ENCODE results near the gene ZNF292. TPM values are rescaled to one million over a fixed set of nuclear protein-coding genes. Genes with fewer than 3 reads are reported as not detected.
"Not testable (repeated sequence)": the region's sequence is repeated elsewhere in the genome, so short reads cannot be mapped to it uniquely, and the experiment has no call there.

Gene ZNF292
- total RNA-seq, 2 donors from 2014 or later = 19.0 to 19.7 TPM

DNA sequence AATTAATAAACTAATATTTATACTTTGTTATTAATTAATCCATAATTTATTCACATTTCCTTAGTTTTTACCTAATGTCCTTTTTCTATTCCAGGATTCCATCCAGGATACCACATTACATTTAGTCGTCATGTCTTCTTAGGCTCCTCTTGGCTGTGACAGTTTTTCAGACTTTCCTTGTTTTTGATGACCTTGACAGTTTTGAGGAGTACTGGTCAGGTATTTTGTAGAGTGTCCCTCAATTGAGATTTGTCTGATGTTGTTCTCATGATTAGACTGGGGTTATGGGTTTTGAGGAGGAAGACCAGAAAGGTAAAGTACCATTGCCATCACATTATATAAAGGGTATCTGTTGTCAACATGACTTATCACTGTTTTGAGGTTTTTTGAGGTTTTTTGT lies 67.3 kb downstream of the ZNF292 start:
- TF ChIP-seq, protein P1, sequence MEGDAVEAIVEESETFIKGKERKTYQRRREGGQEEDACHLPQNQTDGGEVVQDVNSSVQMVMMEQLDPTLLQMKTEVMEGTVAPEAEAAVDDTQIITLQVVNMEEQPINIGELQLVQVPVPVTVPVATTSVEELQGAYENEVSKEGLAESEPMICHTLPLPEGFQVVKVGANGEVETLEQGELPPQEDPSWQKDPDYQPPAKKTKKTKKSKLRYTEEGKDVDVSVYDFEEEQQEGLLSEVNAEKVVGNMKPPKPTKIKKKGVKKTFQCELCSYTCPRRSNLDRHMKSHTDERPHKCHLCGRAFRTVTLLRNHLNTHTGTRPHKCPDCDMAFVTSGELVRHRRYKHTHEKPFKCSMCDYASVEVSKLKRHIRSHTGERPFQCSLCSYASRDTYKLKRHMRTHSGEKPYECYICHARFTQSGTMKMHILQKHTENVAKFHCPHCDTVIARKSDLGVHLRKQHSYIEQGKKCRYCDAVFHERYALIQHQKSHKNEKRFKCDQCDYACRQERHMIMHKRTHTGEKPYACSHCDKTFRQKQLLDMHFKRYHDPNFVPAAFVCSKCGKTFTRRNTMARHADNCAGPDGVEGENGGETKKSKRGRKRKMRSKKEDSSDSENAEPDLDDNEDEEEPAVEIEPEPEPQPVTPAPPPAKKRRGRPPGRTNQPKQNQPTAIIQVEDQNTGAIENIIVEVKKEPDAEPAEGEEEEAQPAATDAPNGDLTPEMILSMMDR (IDR thresholded peaks at IDR 0.05) = no peak
- no peak for DNase-seq (ENCODE audit: low spot score)
- H3K27ac ChIP-seq = no peak overlapping the region
- H3K4me3 ChIP-seq = no peak overlapping the region
- H3K9me3 ChIP-seq = no peaks in the 10 kb centered on the region
- H3K36me3 ChIP-seq = peaks cover 27% of the 10 kb centered on the region
- no peaks in the 10 kb centered on the region for H3K4me1 ChIP-seq
- H3K27me3 ChIP-seq = no peaks in the 10 kb centered on the region

DNA sequence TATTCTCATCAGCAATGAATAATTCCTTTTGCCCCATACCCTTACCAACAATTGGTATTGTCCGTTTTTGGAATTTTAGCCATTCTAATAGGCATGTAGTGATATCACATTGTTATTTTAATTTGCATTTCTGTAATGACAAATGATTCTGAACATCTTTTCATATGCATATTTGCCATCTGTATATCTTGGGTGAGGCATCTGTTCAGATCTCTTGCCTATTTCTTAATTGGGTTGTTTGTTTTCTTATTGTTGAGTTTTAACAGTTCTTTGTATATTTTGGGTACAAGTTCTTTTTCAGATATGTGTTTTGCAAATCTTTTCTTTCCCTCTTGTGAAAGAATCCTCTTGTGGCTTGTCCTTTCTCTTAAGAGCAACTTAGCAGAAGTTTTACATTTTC lies 69.6 kb downstream of the ZNF292 start:
- H3K36me3 ChIP-seq = peaks cover 24% of the 10 kb centered on the region
- TF ChIP-seq, protein P1 (IDR thresholded peaks at IDR 0.05) = no peak
- no peaks in the 10 kb centered on the region for H3K27me3 ChIP-seq
- H3K4me3 ChIP-seq = no peak overlapping the region
- no peaks in the 10 kb centered on the region for H3K9me3 ChIP-seq
- H3K4me1 ChIP-seq = no peaks in the 10 kb centered on the region
- H3K27ac ChIP-seq = no peak overlapping the region
- DNase-seq (ENCODE audit: low spot score) = no peak

DNA sequence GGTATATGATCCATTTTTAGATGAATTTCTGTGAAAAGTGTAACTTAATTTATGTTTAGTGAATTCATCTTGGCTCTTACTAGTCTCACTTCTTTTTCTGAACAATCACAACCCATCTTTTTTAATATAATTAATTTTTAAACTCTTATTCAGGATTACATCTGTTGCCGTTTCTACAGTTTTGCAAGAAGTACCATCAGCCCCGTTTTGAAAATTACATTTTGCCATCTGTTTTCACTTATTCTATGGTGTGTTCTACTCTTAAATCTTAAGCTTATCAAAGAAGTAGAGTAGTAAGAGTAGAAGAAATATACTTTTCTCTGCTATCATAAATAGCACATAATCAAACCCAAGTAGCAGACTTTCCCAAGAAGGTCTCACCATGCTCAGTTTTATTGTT lies 70.1 kb downstream of the ZNF292 start:
- Histone ChIP-seq H3K9me3 (no peaks in the 10 kb centered on the region), H3K27ac (no peak overlapping the region), H3K27me3 (no peaks in the 10 kb centered on the region), H3K4me3 (no peak overlapping the region), H3K4me1 (no peaks in the 10 kb centered on the region), H3K36me3 (peaks cover 24% of the 10 kb centered on the region)
- TF ChIP-seq, protein P1 (IDR thresholded peaks at IDR 0.05) = no peak
- no peak for DNase-seq (ENCODE audit: low spot score)

DNA sequence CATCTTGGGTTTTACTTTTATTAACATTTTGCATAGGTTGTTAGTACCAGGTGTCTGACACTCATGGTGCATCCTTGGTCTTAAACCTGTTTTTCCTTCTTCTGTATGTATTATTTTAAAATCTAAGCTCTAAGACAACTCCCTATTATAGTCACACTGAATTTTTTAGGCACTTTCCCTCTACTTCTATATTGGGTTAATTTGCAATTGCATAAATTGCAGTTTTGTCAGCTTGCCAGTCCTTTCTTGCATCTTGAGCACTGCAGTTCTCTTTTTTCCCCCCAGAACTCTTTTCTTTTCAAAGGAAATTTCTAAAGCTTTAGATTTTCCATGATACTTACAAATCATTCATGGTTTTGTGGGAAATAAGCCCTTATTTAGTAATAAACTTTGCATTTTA lies 70.6 kb downstream of the ZNF292 start:
- H3K27me3 ChIP-seq = no peaks in the 10 kb centered on the region
- H3K36me3 ChIP-seq = peaks cover 24% of the 10 kb centered on the region
- H3K9me3 ChIP-seq = no peaks in the 10 kb centered on the region
- H3K27ac ChIP-seq = no peak overlapping the region
- TF ChIP-seq, protein P1 (IDR thresholded peaks at IDR 0.05) = no peak
- no peak for DNase-seq (ENCODE audit: low spot score)
- H3K4me1 ChIP-seq = no peaks in the 10 kb centered on the region
- H3K4me3 ChIP-seq = no peak overlapping the region

DNA sequence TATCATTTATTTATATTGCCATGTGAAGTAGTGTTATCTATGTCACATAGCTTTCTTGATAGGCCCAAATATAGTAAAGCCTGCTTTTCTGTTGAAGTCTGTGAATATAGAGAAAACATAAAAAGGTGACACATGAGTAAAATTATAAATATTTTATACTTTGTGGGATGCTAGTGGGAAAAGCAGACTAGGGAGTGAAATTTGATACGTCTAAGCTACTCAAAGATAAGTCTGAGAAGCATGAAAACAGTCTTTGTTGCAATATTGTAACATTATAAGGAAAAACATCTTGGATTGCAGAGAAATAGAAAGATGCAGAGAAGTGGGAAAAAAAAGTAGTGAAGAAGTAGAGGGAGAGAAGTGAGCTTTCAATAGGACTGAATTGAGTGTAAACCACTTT lies 75.4 kb downstream of the ZNF292 start:
- no peak overlapping the region for H3K4me3 ChIP-seq
- DNase-seq (ENCODE audit: low spot score) = no peak
- no peak overlapping the region for H3K27ac ChIP-seq
- H3K4me1 ChIP-seq = no peaks in the 10 kb centered on the region
- no peaks in the 10 kb centered on the region for H3K9me3 ChIP-seq
- TF ChIP-seq, protein P1 (IDR thresholded peaks at IDR 0.05) = no peak
- H3K27me3 ChIP-seq = no peaks in the 10 kb centered on the region
- no peaks in the 10 kb centered on the region for H3K36me3 ChIP-seq

DNA sequence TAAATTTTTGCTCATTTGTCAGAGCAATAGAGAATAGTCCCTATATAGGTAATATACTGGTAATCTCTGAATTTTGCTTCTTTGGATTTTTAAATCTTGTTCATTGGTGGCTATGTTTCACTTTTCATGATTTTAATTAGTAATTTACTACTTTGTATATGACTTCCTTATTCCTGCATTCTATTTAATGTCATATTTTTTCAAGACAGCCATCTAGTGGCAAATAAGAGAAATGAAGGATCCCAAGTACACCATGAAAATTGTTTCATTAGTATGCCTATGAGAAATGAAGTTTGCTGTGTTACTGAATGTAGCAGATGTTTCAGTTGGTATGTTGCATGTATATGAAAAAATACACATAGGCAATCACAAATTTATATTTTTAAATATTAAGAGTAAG lies 82.4 kb downstream of the ZNF292 start:
- TF ChIP-seq, protein P1 (IDR thresholded peaks at IDR 0.05) = peak; percentile 65 to 74

DNA sequence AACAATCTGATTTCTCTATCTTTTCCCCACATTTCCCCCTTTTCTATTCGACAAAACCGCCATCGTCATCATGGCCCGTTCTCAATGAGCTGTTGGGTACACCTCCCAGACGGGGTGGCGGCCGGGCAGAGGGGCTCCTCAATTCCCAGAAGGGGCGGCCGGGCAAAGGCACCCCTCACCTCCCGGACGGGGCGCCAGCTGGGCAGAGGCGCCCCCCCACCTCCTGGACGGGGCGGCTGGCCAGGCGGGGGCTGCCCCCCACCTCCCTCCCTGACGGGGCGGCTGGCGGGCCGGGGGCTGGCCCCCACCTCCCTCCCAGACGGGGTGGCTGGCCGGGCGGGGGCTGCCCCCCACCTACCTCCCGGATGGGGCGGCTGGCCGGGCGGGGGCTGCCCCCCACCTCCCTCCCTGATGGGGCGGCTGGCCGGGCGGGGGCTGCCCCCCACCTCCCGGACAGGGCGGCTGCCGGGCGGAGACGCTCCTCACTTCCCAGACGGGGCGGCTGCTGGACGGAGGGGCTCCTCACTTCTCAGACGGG lies 83.8 kb downstream of the ZNF292 start:
- not testable (repeated sequence) for H3K4me3 ChIP-seq; H3K27ac ChIP-seq; DNase-seq (ENCODE audit: low spot score); H3K4me1 ChIP-seq; H3K27me3 ChIP-seq; H3K9me3 ChIP-seq
- peaks cover 15% of the 10 kb centered on the region for H3K36me3 ChIP-seq

More for the DNA sequence above, 82.4 kb downstream of the ZNF292 start:
- H3K4me1 ChIP-seq = no peaks in the 10 kb centered on the region
- H3K9me3 ChIP-seq = no peaks in the 10 kb centered on the region
- H3K27ac ChIP-seq = no peak overlapping the region
- H3K4me3 ChIP-seq = no peak overlapping the region
- DNase-seq (ENCODE audit: low spot score) = no peak
- H3K27me3 ChIP-seq = no peaks in the 10 kb centered on the region
- H3K36me3 ChIP-seq = peaks cover 11% of the 10 kb centered on the region
